Measurements from ENCODE around the gene SPO11. TPM values are rescaled to one million over a fixed set of nuclear protein-coding genes. Genes with fewer than 3 reads are reported as not detected.

Gene SPO11
- total RNA-seq, 4 donors from 2014 or later, result not detected

DNA sequence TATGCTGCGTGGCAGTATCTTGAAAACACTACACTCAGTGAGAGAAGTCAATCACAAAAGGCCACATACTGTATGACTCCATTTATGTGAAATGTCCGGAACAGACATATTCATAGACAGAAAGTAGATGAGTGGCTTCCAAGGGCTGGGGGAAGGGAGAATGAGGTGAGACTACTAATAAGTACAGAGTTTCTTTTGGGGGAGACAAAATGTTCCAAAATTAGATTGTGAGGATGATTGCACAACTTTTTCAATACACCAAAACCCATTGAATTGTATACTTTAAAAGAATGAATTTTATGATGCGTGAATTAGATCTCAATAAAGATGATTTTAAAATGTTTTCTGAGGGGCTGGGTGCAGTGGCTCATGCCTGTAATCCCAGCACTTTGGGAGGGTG, 9.2 kb upstream of the SPO11 start:
- intact Hi-C loops (cut with DNase I; ENCODE audit: low total_unique reads), result no loop called here
- Histone ChIP-seq H3K27ac (no peak overlapping the region), H3K4me1 (no peaks in the 10 kb centered on the region), H3K36me3 (no peaks in the 10 kb centered on the region), H3K9me3 (no peaks in the 10 kb centered on the region), H3K4me3 (no peak overlapping the region), H3K27me3 (no peaks in the 10 kb centered on the region)
- no peak for DNase-seq
- TF ChIP-seq POLR2A (IDR thresholded peaks at IDR 0.05), result no peak
- TF ChIP-seq, protein P1, sequence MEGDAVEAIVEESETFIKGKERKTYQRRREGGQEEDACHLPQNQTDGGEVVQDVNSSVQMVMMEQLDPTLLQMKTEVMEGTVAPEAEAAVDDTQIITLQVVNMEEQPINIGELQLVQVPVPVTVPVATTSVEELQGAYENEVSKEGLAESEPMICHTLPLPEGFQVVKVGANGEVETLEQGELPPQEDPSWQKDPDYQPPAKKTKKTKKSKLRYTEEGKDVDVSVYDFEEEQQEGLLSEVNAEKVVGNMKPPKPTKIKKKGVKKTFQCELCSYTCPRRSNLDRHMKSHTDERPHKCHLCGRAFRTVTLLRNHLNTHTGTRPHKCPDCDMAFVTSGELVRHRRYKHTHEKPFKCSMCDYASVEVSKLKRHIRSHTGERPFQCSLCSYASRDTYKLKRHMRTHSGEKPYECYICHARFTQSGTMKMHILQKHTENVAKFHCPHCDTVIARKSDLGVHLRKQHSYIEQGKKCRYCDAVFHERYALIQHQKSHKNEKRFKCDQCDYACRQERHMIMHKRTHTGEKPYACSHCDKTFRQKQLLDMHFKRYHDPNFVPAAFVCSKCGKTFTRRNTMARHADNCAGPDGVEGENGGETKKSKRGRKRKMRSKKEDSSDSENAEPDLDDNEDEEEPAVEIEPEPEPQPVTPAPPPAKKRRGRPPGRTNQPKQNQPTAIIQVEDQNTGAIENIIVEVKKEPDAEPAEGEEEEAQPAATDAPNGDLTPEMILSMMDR (IDR thresholded peaks at IDR 0.05), result no peak

DNA sequence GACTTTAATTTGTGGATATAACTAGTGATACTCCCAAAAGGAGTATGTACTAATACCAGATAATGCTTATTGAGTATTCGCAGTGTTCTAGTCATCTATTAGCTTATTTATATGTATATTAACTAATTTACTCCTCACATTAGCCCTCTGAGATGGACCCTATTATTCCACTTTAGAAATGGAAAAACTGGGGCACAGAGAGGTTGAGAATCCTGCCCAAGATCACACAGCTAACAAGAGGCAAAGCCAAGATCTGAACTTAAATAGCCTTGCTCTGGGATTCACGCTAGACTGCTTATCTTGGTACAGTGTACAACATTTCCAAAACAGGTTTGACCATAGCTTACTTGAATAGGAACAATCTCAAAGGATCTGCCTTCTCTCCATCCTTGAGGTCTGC, 8.5 kb upstream of the SPO11 start:
- Histone ChIP-seq H3K4me3 (no peak overlapping the region), H3K4me1 (no peaks in the 10 kb centered on the region), H3K27ac (no peak overlapping the region), H3K36me3 (no peaks in the 10 kb centered on the region), H3K27me3 (no peaks in the 10 kb centered on the region), H3K9me3 (no peaks in the 10 kb centered on the region)
- intact Hi-C loops (cut with DNase I; ENCODE audit: low total_unique reads), result no loop called here
- DNase-seq, result no peak
- TF ChIP-seq, protein P1 (IDR thresholded peaks at IDR 0.05), result no peak
- no peak for TF ChIP-seq POLR2A (IDR thresholded peaks at IDR 0.05)

DNA sequence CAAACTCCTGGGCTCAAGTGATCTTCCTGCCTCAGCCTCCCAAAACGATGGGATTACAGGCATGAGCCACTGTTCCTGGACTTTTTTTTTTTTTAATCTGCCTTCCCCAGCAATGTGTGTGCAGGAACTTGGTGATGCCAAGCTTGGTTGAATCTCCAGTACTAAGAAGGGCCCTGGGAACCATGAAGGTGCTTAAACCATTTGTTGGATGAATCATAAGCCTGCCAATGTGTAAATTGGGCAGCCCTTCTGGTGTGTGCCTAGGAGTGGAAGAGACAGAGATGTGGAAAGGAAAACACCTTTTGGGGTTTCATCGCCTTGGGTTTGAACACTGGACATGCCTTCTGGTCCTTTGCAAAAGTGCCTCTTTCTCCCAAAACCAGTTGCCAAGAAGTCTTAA, 7.1 kb upstream of the SPO11 start:
- Histone ChIP-seq H3K9me3 (no peaks in the 10 kb centered on the region), H3K4me1 (no peaks in the 10 kb centered on the region), H3K36me3 (no peaks in the 10 kb centered on the region), H3K4me3 (no peak overlapping the region), H3K27me3 (no peaks in the 10 kb centered on the region), H3K27ac (peak overlapping the region; percentile 36 to 64)
- no peak for DNase-seq
- TF ChIP-seq POLR2A (IDR thresholded peaks at IDR 0.05), result no peak
- TF ChIP-seq, protein P1 (IDR thresholded peaks at IDR 0.05), result no peak
- intact Hi-C loops (cut with DNase I; ENCODE audit: low total_unique reads), result no loop called here

DNA sequence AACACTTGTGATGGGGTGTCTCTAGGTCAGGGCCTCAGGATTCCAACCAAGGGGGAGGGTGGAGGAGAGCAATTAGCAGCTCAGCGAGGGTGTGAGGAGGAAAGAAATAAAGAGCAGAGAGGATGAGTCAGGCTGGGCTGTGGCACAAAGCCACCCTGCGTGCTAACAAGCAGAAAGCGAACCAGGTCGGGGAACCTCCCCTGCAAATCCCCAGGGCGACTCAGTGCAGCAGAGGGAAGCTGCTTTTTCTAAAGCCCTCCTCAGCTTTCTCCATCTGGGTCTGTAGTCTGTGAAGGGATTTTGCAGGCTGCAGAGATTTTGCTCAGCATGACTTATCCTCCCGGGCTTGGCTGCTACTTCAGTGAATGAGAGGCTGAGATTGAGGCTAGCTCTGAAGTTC, 6.6 kb upstream of the SPO11 start:
- H3K4me1 ChIP-seq, result no peaks in the 10 kb centered on the region
- peak; percentile 58 to 76 for DNase-seq
- no peaks in the 10 kb centered on the region for H3K27me3 ChIP-seq
- TF ChIP-seq POLR2A (IDR thresholded peaks at IDR 0.05), result no peak
- TF ChIP-seq, protein P1 (IDR thresholded peaks at IDR 0.05), result no peak
- peak overlapping the region; percentile 36 to 64 for H3K27ac ChIP-seq
- no peaks in the 10 kb centered on the region for H3K9me3 ChIP-seq
- intact Hi-C loops (cut with DNase I; ENCODE audit: low total_unique reads), result no loop called here
- no peaks in the 10 kb centered on the region for H3K36me3 ChIP-seq
- H3K4me3 ChIP-seq, result no peak overlapping the region

DNA sequence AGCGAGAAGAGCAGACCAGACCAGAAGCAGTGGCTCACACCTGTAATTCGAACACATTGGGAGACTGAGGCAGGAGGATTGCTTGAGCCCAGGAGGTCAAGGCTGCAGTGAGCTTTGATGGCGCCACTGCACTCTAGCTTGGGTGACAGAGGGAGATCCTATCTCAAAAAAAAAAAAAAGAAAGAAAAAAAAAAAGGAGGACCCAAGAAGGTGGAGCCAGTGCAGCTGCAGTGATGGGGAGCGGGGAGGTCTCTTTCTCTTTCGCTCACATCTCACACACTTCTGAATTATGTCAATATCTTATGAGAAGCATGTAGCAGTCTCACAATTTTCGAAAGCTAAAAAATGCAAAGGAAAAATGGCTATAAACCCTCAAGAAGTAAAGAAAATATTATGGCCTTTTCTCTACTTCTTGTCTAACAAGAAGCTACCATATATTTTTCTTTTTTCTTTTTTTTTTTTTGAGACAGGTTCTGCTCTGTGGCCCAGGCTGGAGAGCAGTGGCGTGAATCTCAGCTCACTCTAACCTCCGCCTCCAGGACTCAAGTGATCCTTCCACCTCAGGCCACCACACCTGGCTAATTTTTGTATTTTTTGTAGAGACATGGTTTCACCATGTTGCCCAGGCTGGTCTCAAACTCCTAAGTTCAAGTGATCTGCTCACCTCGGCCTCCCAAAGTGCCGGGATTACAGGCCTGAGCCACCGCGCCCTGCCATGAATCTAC, 3.8 kb upstream of the SPO11 start:
- no peaks in the 10 kb centered on the region for H3K36me3 ChIP-seq
- H3K4me1 ChIP-seq, result no peaks in the 10 kb centered on the region
- H3K4me3 ChIP-seq, result no peak overlapping the region
- H3K27ac ChIP-seq, result no peak overlapping the region
- TF ChIP-seq, protein P1 (IDR thresholded peaks at IDR 0.05), result no peak
- TF ChIP-seq POLR2A (IDR thresholded peaks at IDR 0.05), result no peak
- intact Hi-C loops (cut with DNase I; ENCODE audit: low total_unique reads), result no loop called here
- DNase-seq, result no peak
- no peaks in the 10 kb centered on the region for H3K9me3 ChIP-seq
- H3K27me3 ChIP-seq, result peaks cover 0 to 9% of the 10 kb centered on the region in 2 donors
